H1 (cell line): ENCODE results near the gene WDR1. TPM values are rescaled to one million over a fixed set of nuclear protein-coding genes. Genes with fewer than 3 reads are reported as not detected.

ENCODE experiments used
- CTCF ChIA-PET: fragments of 300-600 bp; sonication (Branson Sonifier 250); formaldehyde crosslinking; loops from one replicate; lab custom pipeline; 2021; ENCODE audit not compliant: partially characterized antibody; lab: Charles Lee
- POLR2A ChIA-PET: fragments of 300-600 bp; sonication (Branson Sonifier 250); formaldehyde crosslinking; loops from one replicate; lab custom pipeline; 2021; ENCODE audit warnings: inconsistent platforms; ENCODE audit not compliant: partially characterized antibody; lab: Charles Lee
- DNase-seq, 2 experiments: peaks; one replicate each; pipeline versions ENCODE4 v3.0.0 to v3.0.0-alpha.2; 2010 to 2022; ENCODE audit warnings: low spot score in 2 of 2, low read depth in 1 of 2, mixed read lengths in 1 of 2
- FAIRE-seq: peaks from 2 replicates; lab custom pipeline; 2011; peaks lifted over from hg19 to GRCh38; lab: Jason Lieb, UNC
- H2AFZ ChIP-seq: 2 replicates; pipeline ENCODE4 v1.8.1; 2012; ENCODE audit warnings: low read length, inconsistent platforms
- H2AK5ac ChIP-seq: 2 replicates; pipeline ENCODE4 v1.6.1; 2013; ENCODE audit warnings: low read depth, low read length
- H2BK120ac ChIP-seq: replicated peaks from 2 replicates; pipeline ENCODE3; 2013; ENCODE audit warnings: low read depth, low read length, inconsistent platforms
- H2BK12ac ChIP-seq: 2 replicates; pipeline ENCODE4 v1.6.1; 2013; ENCODE audit warnings: low read depth, low read length
- H2BK15ac ChIP-seq: 2 replicates; pipeline ENCODE4 v1.6.1; 2013; ENCODE audit warnings: low read length
- H2BK20ac ChIP-seq: 2 replicates; pipeline ENCODE4 v1.6.1; 2013; ENCODE audit warnings: low read length
- H2BK5ac ChIP-seq: 2 replicates; pipeline ENCODE4 v1.6.1; 2013; ENCODE audit warnings: low read depth, low read length
- H3K14ac ChIP-seq: 2 replicates; pipeline ENCODE4 v1.6.1; 2013; ENCODE audit warnings: inconsistent platforms; ENCODE audit not compliant: insufficient read length
- H3K18ac ChIP-seq: 2 replicates; pipeline ENCODE4 v1.6.1; 2013; ENCODE audit warnings: low read length; ENCODE audit errors: extremely low read depth
- H3K23ac ChIP-seq: 2 replicates; pipeline ENCODE4 v1.6.1; 2013; ENCODE audit warnings: inconsistent platforms; ENCODE audit not compliant: insufficient read length
- H3K23me2 ChIP-seq: 2 replicates; pipeline ENCODE4 v1.6.1; 2013; ENCODE audit warnings: low read depth, low read length
- H3K27ac ChIP-seq: 2 replicates; pipeline ENCODE4 v1.6.1; 2011; ENCODE audit warnings: low read depth, low read length, inconsistent platforms
- H3K27me3 ChIP-seq, 4 experiments: replicated peaks in 1 of 4; 1 replicate in 1 of 4; 2 replicates in 3 of 4; pipeline versions ENCODE4 v1.6.1 to v1.8.1; 2011 to 2013; ENCODE audit warnings: low read length in 3 of 4, mild to moderate bottlenecking in 3 of 4, inconsistent platforms in 2 of 4, mixed read lengths in 2 of 4, moderate library complexity in 1 of 4; ENCODE audit not compliant: control insufficient read depth in 3 of 4, insufficient read depth in 3 of 4; ENCODE audit errors: extremely low read depth in 1 of 4
- H3K36me3 ChIP-seq, 4 experiments: 2 replicates each; pipeline versions ENCODE4 v1.6.1 to v1.8.1; 2011 to 2013; ENCODE audit warnings: mild to moderate bottlenecking in 4 of 4, low read length in 3 of 4, moderate library complexity in 2 of 4, control low read depth in 1 of 4, inconsistent platforms in 1 of 4; ENCODE audit not compliant: insufficient read depth in 4 of 4, control insufficient read depth in 2 of 4
- H3K4ac ChIP-seq: replicated peaks from 2 replicates; pipeline ENCODE3; 2013; ENCODE audit warnings: low read length, low read depth, mixed read lengths, inconsistent platforms; ENCODE audit not compliant: insufficient read length
- H3K4me1 ChIP-seq, 4 experiments: replicated peaks in 1 of 4; 1 replicate in 1 of 4; 2 replicates in 3 of 4; pipeline versions ENCODE4 v1.6.1 to v1.8.1; 2011 to 2013; ENCODE audit warnings: low read length in 3 of 4, inconsistent platforms in 2 of 4, mixed read lengths in 1 of 4; ENCODE audit not compliant: insufficient read depth in 4 of 4, control insufficient read depth in 3 of 4
- H3K4me2 ChIP-seq, 2 experiments: 2 replicates each; pipeline versions ENCODE4 v1.6.1 to v1.8.1; 2011 to 2013; ENCODE audit warnings: low read depth in 2 of 2, low read length in 2 of 2, control low read depth in 1 of 2, inconsistent platforms in 1 of 2, mild to moderate bottlenecking in 1 of 2; ENCODE audit not compliant: insufficient read depth in 1 of 2
- H3K4me3 ChIP-seq, 4 experiments: fragments of 200-600, 300-600 bp in 1 of 4; sonication (generic), shearing (Covaris generic), sonication (Bioruptor Twin) in 1 of 4; 2 replicates each; pipeline versions ENCODE4 v1.5.1 to v1.8.1; 2011 to 2016; ENCODE audit warnings: low read length in 4 of 4, low read depth in 3 of 4, control low read depth in 2 of 4, inconsistent platforms in 2 of 4, mild to moderate bottlenecking in 2 of 4, mixed read lengths in 1 of 4, moderate library complexity in 1 of 4; ENCODE audit not compliant: insufficient read depth in 2 of 4; ENCODE audit errors: extremely low read depth in 1 of 4
- H3K56ac ChIP-seq: replicated peaks from 2 replicates; pipeline ENCODE3; 2013; ENCODE audit warnings: low read depth, mild to moderate bottlenecking, mixed read lengths, low read length, inconsistent platforms; ENCODE audit not compliant: insufficient read length
- H3K79me1 ChIP-seq: 2 replicates; pipeline ENCODE4 v1.6.1; 2013; ENCODE audit warnings: low read depth, low read length, control low read depth
- H3K79me2 ChIP-seq, 2 experiments: 2 replicates each; pipeline versions ENCODE4 v1.6.1 to v1.8.1; 2012 to 2013; ENCODE audit warnings: low read length in 2 of 2, mild to moderate bottlenecking in 2 of 2, inconsistent platforms in 1 of 2; ENCODE audit not compliant: insufficient read depth in 2 of 2, control insufficient read depth in 1 of 2
- H3K9ac ChIP-seq, 4 experiments: replicated peaks in 1 of 4; 1 replicate in 1 of 4; 2 replicates in 3 of 4; pipeline versions ENCODE4 v1.6.1 to v1.8.1; 2011 to 2013; ENCODE audit warnings: low read depth in 3 of 4, low read length in 3 of 4, control low read depth in 2 of 4, mild to moderate bottlenecking in 2 of 4, moderate library complexity in 2 of 4, inconsistent platforms in 1 of 4; ENCODE audit errors: extremely low read depth in 1 of 4
- H3K9me3 ChIP-seq, 2 experiments: 2 replicates each; pipeline versions ENCODE4 v1.6.1 to v1.8.1; 2012 to 2013; ENCODE audit warnings: mild to moderate bottlenecking in 2 of 2, moderate library complexity in 2 of 2, control low read depth in 1 of 2, inconsistent platforms in 1 of 2, low read depth in 1 of 2, low read length in 1 of 2, mixed read lengths in 1 of 2; ENCODE audit not compliant: insufficient read depth in 2 of 2
- H4K20me1 ChIP-seq, 2 experiments: replicated peaks in 1 of 2; 2 replicates each; pipeline versions ENCODE3 to v1.8.1; 2011 to 2013; ENCODE audit warnings: inconsistent platforms in 2 of 2, low read length in 2 of 2, mild to moderate bottlenecking in 1 of 2; ENCODE audit not compliant: insufficient read depth in 2 of 2, control insufficient read depth in 1 of 2
- H4K5ac ChIP-seq: 2 replicates; pipeline ENCODE4 v1.6.1; 2013; ENCODE audit warnings: low read length, low read depth, mixed read lengths, inconsistent platforms; ENCODE audit not compliant: insufficient read length
- H4K8ac ChIP-seq: 2 replicates; pipeline ENCODE4 v1.8.0; 2013; ENCODE audit warnings: mild to moderate bottlenecking, moderate library complexity, low read length, inconsistent platforms; ENCODE audit not compliant: insufficient read depth; ENCODE audit errors: extremely low read depth
- H4K91ac ChIP-seq: replicated peaks from 2 replicates; pipeline ENCODE3; 2013; ENCODE audit warnings: low read length, mixed read lengths, inconsistent platforms; ENCODE audit not compliant: insufficient read length
- EP300 ChIP-seq, 2 experiments: IDR thresholded peaks; 1 replicate in 1 of 2; 2 replicates in 1 of 2; pipeline ENCODE4 v1.6.1; 2011 to 2012; ENCODE audit warnings: low read depth in 2 of 2, low read length in 2 of 2, mild to moderate bottlenecking in 2 of 2, borderline replicate concordance in 1 of 2, inconsistent platforms in 1 of 2, moderate library complexity in 1 of 2
- JUND ChIP-seq: IDR thresholded peaks from 2 replicates; pipeline ENCODE4 v1.6.1; 2011; ENCODE audit warnings: mild to moderate bottlenecking, improper control_type of control experiment, low read length
- MAFK ChIP-seq: IDR thresholded peaks from 2 replicates; pipeline ENCODE4 v1.6.1; 2012; ENCODE audit warnings: low read depth, mild to moderate bottlenecking, improper control_type of control experiment, low read length
- TCF12 ChIP-seq: IDR thresholded peaks from 2 replicates; pipeline ENCODE4 v1.6.1; 2011; ENCODE audit warnings: low read depth, mild to moderate bottlenecking, low read length
- WGBS, 2 experiments: shearing (Covaris generic) in 1 of 2; methylation state at CpG; one replicate each; pipeline versions ENCODE4 v1.1.6 to v1.1.7; 2013 to 2015; ENCODE audit warnings: low lambda C conversion rate in 2 of 2, mixed read lengths in 2 of 2, inconsistent platforms in 1 of 2, low coverage in 1 of 2, missing lambda C conversion rate in 1 of 2; ENCODE audit not compliant: insufficient replicate concordance in 2 of 2, insufficient coverage in 1 of 2, insufficient read length in 1 of 2; ENCODE audit errors: extremely low coverage in 1 of 2, missing lambda C conversion rate in 1 of 2; 5-methylcytosine and 5-hydroxymethylcytosine counted together
- polyA plus RNA-seq, 7 experiments: library from polyadenylated mRNA; depleted of rRNA in 3 of 7; stranded (reverse) in 5 of 7; unstranded in 2 of 7; fragments of >200 nt in 5 of 7; fragments of 200-250 nt in 2 of 7; gene quantifications; 1 replicate in 5 of 7; 2 replicates in 1 of 7; 4 replicates in 1 of 7; pipeline versions ENCODE4 v1.2.1 to v1.2.3, GENCODE V29; 2011 to 2013; ENCODE audit warnings: missing spikeins in 2 of 7, mixed read lengths in 2 of 7
- total RNA-seq: library from RNA; stranded (reverse); fragmentation: NEBNext Ultra II Directional; extraction: Animal tissue kit (Norgen Biotek cat#: 25700); gene quantifications from 2 replicates; pipeline ENCODE4 v1.2.1, GENCODE V29; 2021

The WDR1 gene
- total and polyA plus RNA-seq, 2 of the 8 experiments (the other 6 are each of a cell fraction or from before 2014, with no cell fraction given) = 315 to 377 TPM

GRCh38 chr4:10153161-10153560 is 36.6 kb upstream of the WDR1 start:
- Histone ChIP-seq H3K23me2 (no peaks in the 10 kb centered on the region), H3K4me1 (peaks cover 0 to 5% (median 0%) of the 10 kb centered on the region in 4 experiments; a peak in 1 of 7 replicates), H3K9ac (no peak overlapping the region), H3K27me3 (no peaks in the 10 kb centered on the region; a peak in 2 of 7 replicates), H2BK12ac (no peak overlapping the region), H3K4ac (no peak overlapping the region), H3K4me2 (no peak overlapping the region), H2BK20ac (no peak overlapping the region)
- POLR2A ChIA-PET = interaction anchor here (2.1 kb wide), 1 partner anchor 36 kb away, joined by 9 read pairs; the partner anchor contains the start of gene WDR1
- no peak for TF ChIP-seq JUND
- no peak for TF ChIP-seq MAFK
- no peak for TF ChIP-seq EP300 (IDR thresholded peaks at IDR 0.05; ENCODE audit: borderline replicate concordance in 1 of 2, low read depth in 2 of 2, low read length in 2 of 2)
- no peak for TF ChIP-seq TCF12
- TF ChIP-seq, all 59 proteins: peak for 0
- Histone ChIP-seq H3K79me2 (no peaks in the 10 kb centered on the region), H4K20me1 (no peaks in the 10 kb centered on the region), H3K14ac (no peak overlapping the region), H2AK5ac (no peak overlapping the region), H4K8ac (no peak overlapping the region), H3K56ac (no peak overlapping the region), H2AFZ (no peak overlapping the region), H3K18ac (no peak overlapping the region), H2BK5ac (no peak overlapping the region), H2BK120ac (no peak overlapping the region), H3K23ac (no peak overlapping the region), H3K79me1 (no peaks in the 10 kb centered on the region), H4K91ac (no peak overlapping the region), H2BK15ac (no peak overlapping the region), H4K5ac (no peak overlapping the region), H3K27ac (no peak overlapping the region), H3K9me3 (no peaks in the 10 kb centered on the region), H3K4me3 (no peak overlapping the region), H3K36me3 (no peaks in the 10 kb centered on the region)
- CTCF ChIA-PET = interaction anchor here (0.7 to 13.2 kb wide), 8 partner anchors 8 to 400 kb away, joined by 3 to 264 read pairs (median 10); no protein-coding TSS in a partner anchor
- FAIRE-seq (no peak), DNase-seq (no peak)
- 95% methylated on average over 1 of the region's 1 CpG; no CpG with 5 or more reads in 1 of the 2 experiments for WGBS, 2 experiments
